ENCODE measurements around the gene ABCB7. TPM values are rescaled to one million over a fixed set of nuclear protein-coding genes. Genes with fewer than 3 reads are reported as not detected.

Gene ABCB7
- total RNA-seq, 5 donors from 2014 or later (not counting 1 experiment from before 2014, with no cell fraction given), result 20.4 to 26.2 (median 24.6) TPM

DNA sequence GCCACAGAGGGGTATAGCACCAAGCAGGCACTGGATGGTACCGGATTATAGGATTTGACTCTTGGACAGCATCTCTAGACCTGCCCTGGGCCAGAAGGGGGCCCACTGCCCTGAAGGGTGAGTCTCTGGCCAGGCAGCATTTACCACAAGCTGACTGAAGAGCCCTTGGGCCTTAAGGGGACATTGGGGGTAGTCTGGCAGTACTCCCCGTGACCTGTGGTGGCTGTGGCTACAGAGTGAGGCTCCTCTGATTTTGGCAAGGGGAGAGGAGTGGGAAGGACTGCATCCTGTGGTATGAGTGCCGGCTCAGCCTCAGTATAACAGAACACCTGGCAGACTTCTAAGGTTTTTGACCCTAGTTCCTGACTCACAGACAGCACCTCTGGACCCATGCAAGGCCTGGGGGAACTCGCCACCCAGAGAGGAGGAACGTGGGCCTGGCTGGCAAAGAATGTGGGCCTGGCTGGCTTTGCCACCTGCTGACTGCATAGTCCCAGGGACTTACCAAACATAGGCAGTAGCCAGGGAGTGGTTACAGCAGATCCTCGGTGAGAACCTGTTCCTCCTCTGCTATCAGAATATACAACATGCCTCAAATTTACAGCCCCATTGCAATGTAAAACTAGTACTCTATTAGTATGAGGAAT lies 48.1 kb downstream of the ABCB7 start:
- Mint-ChIP-seq H3K27me3 (peaks cover 0 to 9% of the 10 kb centered on the region in 2 donors), H3K4me1 (peaks cover 16 to 18% (median 18%) of the 10 kb centered on the region in 3 donors), H3K4me3 (no peak overlapping the region), H3K27ac (no peak overlapping the region), H3K9me3 (no peaks in the 10 kb centered on the region), H3K36me3 (peaks cover 30% of the 10 kb centered on the region)
- ChIA-PET POLR2A (interaction anchor here in 1 of 2 donors (0.7 kb wide), 1 partner anchor 272 kb away, joined by 5 read pairs; no protein-coding TSS in a partner anchor), CTCF (no interaction called here)
- DNase-seq (no peak), ATAC-seq (replicated peaks in 1 of 4) (no peak)
- Histone ChIP-seq H3K27me3 (replicated peaks in 1 of 2; ENCODE audit: control insufficient read depth in 2 of 2, extremely low read depth in 1 of 2, insufficient read depth in 2 of 2, low read length in 1 of 2) (no peaks in the 10 kb centered on the region), H3K9me3 (no peaks in the 10 kb centered on the region), H3K4me3 (ENCODE audit: control insufficient read depth in 1 of 2, extremely low read depth in 1 of 2, low read length in 1 of 2) (no peak overlapping the region), H3K4me1 (ENCODE audit: control insufficient read depth in 1 of 2, extremely low read depth in 1 of 2, insufficient read depth in 2 of 2, low read length in 2 of 2) (no peaks in the 10 kb centered on the region), H3K36me3 (ENCODE audit: control insufficient read depth in 2 of 2, extremely low read depth in 1 of 2, insufficient read depth in 1 of 2, low read length in 1 of 2) (no peaks in the 10 kb centered on the region), H3K27ac (ENCODE audit: low read length) (no peak overlapping the region)
- 100% methylated on average over 2 of the region's 6 CpGs for WGBS (ENCODE audit: insufficient coverage)

DNA sequence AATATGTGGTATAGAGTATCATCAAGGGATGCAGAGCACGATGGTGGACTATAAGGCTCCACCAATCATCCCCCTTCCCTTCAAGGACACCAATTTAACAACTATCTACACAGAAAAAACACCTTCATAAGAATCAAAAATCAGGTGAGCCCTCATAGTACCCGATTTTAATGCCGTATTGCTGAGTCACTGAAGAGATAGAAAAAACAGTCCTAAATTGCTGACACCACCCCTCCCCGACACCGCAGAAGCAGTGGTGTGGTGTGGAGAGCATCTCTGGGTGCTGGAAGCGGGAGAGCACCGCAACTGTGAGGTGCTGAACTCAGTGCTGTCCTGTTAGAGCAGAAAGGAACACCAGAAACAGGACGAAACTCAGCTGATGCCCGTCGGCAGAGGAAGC lies 49.3 kb downstream of the ABCB7 start:
- H3K27ac ChIP-seq (ENCODE audit: low read length), result no peak overlapping the region
- Mint-ChIP-seq H3K9me3 (no peaks in the 10 kb centered on the region), H3K36me3 (peaks cover 31% of the 10 kb centered on the region), H3K4me1 (peaks cover 16 to 21% (median 18%) of the 10 kb centered on the region in 3 donors), H3K4me3 (no peak overlapping the region), H3K27ac (no peak overlapping the region), H3K27me3 (peaks cover 0 to 9% of the 10 kb centered on the region in 2 donors)
- no peaks in the 10 kb centered on the region for H3K27me3 ChIP-seq (replicated peaks in 1 of 2; ENCODE audit: control insufficient read depth in 2 of 2, extremely low read depth in 1 of 2, insufficient read depth in 2 of 2, low read length in 1 of 2)
- H3K4me1 ChIP-seq (ENCODE audit: control insufficient read depth in 1 of 2, extremely low read depth in 1 of 2, insufficient read depth in 2 of 2, low read length in 2 of 2), result no peaks in the 10 kb centered on the region
- no peak overlapping the region for H3K4me3 ChIP-seq (ENCODE audit: control insufficient read depth in 1 of 2, extremely low read depth in 1 of 2, low read length in 1 of 2)
- ChIA-PET CTCF (no interaction called here), POLR2A (no interaction called here)
- DNase-seq, result no peak
- no peaks in the 10 kb centered on the region for H3K36me3 ChIP-seq (ENCODE audit: control insufficient read depth in 2 of 2, extremely low read depth in 1 of 2, insufficient read depth in 1 of 2, low read length in 1 of 2)
- ATAC-seq (replicated peaks in 1 of 4), result no peak
- H3K9me3 ChIP-seq, result no peaks in the 10 kb centered on the region
- 100% methylated on average over 3 of the region's 10 CpGs for WGBS (ENCODE audit: insufficient coverage)

DNA sequence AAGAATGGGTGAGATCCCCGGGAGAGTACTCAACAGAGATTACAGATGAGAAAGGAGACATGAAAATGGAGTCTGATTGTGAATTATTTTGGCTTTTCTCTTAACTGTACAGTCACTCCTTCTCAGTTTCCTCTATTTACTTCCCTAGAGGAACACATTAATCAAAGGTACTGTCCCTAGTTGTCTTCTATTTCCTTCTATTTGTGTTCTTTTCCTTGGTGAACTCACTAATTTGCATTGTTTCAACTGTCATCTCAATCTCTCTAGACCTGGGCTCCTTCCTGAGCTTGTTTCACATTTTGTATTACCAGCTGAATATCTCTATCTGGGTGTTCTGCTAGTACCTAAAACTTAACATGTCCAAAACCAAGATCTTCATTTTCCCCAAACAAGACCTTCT lies 59.8 kb downstream of the ABCB7 start:
- H3K4me3 Mint-ChIP-seq, result no peak overlapping the region
- no CpG with 5 or more reads among the region's 1 CpG for WGBS (ENCODE audit: insufficient coverage)
- DNase-seq, result no peak
- H3K4me3 ChIP-seq (ENCODE audit: control insufficient read depth in 1 of 2, extremely low read depth in 1 of 2, low read length in 1 of 2), result no peak overlapping the region
- H3K4me1 ChIP-seq (ENCODE audit: control insufficient read depth in 1 of 2, extremely low read depth in 1 of 2, insufficient read depth in 2 of 2, low read length in 2 of 2), result no peaks in the 10 kb centered on the region
- no peaks in the 10 kb centered on the region for H3K9me3 Mint-ChIP-seq
- peaks cover 34% of the 10 kb centered on the region for H3K36me3 Mint-ChIP-seq
- POLR2A ChIA-PET, result no interaction called here
- no peak overlapping the region for H3K27ac ChIP-seq (ENCODE audit: low read length)
- H3K27me3 ChIP-seq (replicated peaks in 1 of 2; ENCODE audit: control insufficient read depth in 2 of 2, extremely low read depth in 1 of 2, insufficient read depth in 2 of 2, low read length in 1 of 2), result no peaks in the 10 kb centered on the region
- H3K27ac Mint-ChIP-seq, result no peak overlapping the region
- H3K36me3 ChIP-seq (ENCODE audit: control insufficient read depth in 2 of 2, extremely low read depth in 1 of 2, insufficient read depth in 1 of 2, low read length in 1 of 2), result peaks cover 0 to 6% of the 10 kb centered on the region in 2 donors
- no peaks in the 10 kb centered on the region for H3K27me3 Mint-ChIP-seq
- no peaks in the 10 kb centered on the region for H3K9me3 ChIP-seq
- H3K4me1 Mint-ChIP-seq, result peaks cover 0 to 22% (median 9%) of the 10 kb centered on the region in 3 donors
- no peak for ATAC-seq (replicated peaks in 1 of 4)
- CTCF ChIA-PET, result no interaction called here

DNA sequence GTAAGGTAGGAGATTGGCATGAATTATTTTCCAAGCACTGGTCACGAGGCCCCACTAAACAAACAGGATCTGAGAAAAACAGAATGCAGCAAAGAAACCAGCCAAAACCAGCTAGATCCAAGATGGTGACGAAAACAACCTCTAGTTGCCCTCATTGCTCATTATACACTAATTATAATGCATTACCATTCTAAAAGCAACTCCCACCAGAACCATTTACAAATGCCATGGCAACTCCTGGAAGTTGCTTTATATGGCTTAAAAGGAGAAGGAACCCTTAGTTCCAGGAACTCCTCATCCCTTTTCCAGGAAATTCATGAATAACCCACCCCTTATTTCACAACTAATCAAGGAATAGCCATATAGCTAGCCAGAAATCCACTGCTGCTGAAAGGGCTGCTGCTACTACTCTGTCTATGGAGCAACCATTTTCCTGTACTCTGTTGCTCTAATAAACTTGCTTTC lies 69.3 kb downstream of the ABCB7 start:
- Mint-ChIP-seq H3K27me3 (peaks cover 0 to 15% of the 10 kb centered on the region in 2 donors), H3K4me1 (peaks cover 10 to 34% (median 20%) of the 10 kb centered on the region in 3 donors), H3K4me3 (no peak overlapping the region), H3K36me3 (peaks cover 8% of the 10 kb centered on the region), H3K27ac (no peak overlapping the region), H3K9me3 (no peaks in the 10 kb centered on the region)
- peaks cover 5% of the 10 kb centered on the region for H3K9me3 ChIP-seq
- ChIA-PET POLR2A (no interaction called here), CTCF (no interaction called here)
- ATAC-seq (replicated peaks in 1 of 4), result no peak
- H3K4me1 ChIP-seq (ENCODE audit: control insufficient read depth in 1 of 2, extremely low read depth in 1 of 2, insufficient read depth in 2 of 2, low read length in 2 of 2), result no peaks in the 10 kb centered on the region
- no peaks in the 10 kb centered on the region for H3K27me3 ChIP-seq (replicated peaks in 1 of 2; ENCODE audit: control insufficient read depth in 2 of 2, extremely low read depth in 1 of 2, insufficient read depth in 2 of 2, low read length in 1 of 2)
- WGBS (ENCODE audit: insufficient coverage), result no CpG with 5 or more reads among the region's 2 CpGs
- DNase-seq, result no peak
- no peak overlapping the region for H3K4me3 ChIP-seq (ENCODE audit: control insufficient read depth in 1 of 2, extremely low read depth in 1 of 2, low read length in 1 of 2)
- no peak overlapping the region for H3K27ac ChIP-seq (ENCODE audit: low read length)
- H3K36me3 ChIP-seq (ENCODE audit: control insufficient read depth in 2 of 2, extremely low read depth in 1 of 2, insufficient read depth in 1 of 2, low read length in 1 of 2), result no peaks in the 10 kb centered on the region

DNA sequence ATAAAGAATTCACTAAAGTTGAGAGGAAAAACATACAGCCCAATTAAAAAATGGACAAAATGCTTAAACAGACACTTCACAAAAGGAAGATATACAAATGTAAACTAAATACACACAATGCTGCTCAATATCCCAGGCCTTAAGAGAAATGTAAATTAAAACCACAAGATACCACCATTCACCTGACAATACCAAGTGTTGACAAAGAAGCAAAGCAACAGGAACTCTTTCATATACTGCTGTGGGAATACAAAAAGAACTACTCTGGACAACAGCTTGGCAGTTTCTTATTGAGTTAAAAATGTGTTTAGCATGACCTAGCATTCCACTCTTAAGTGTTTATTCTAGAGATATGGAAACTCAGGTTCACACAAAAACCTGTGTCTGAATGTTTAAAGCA lies 71.3 kb downstream of the ABCB7 start:
- Mint-ChIP-seq H3K4me1 (peaks cover 7 to 24% (median 15%) of the 10 kb centered on the region in 3 donors), H3K4me3 (no peak overlapping the region), H3K9me3 (no peaks in the 10 kb centered on the region), H3K36me3 (peaks cover 5% of the 10 kb centered on the region), H3K27ac (no peak overlapping the region), H3K27me3 (peaks cover 0 to 19% of the 10 kb centered on the region in 2 donors)
- Histone ChIP-seq H3K36me3 (ENCODE audit: control insufficient read depth in 2 of 2, extremely low read depth in 1 of 2, insufficient read depth in 1 of 2, low read length in 1 of 2) (no peaks in the 10 kb centered on the region), H3K27ac (ENCODE audit: low read length) (no peak overlapping the region), H3K9me3 (peaks cover 5% of the 10 kb centered on the region), H3K4me3 (ENCODE audit: control insufficient read depth in 1 of 2, extremely low read depth in 1 of 2, low read length in 1 of 2) (no peak overlapping the region), H3K27me3 (replicated peaks in 1 of 2; ENCODE audit: control insufficient read depth in 2 of 2, extremely low read depth in 1 of 2, insufficient read depth in 2 of 2, low read length in 1 of 2) (no peaks in the 10 kb centered on the region), H3K4me1 (ENCODE audit: control insufficient read depth in 1 of 2, extremely low read depth in 1 of 2, insufficient read depth in 2 of 2, low read length in 2 of 2) (no peaks in the 10 kb centered on the region)
- ChIA-PET CTCF (no interaction called here), POLR2A (no interaction called here)
- no peak for ATAC-seq (replicated peaks in 1 of 4)
- no peak for DNase-seq

DNA sequence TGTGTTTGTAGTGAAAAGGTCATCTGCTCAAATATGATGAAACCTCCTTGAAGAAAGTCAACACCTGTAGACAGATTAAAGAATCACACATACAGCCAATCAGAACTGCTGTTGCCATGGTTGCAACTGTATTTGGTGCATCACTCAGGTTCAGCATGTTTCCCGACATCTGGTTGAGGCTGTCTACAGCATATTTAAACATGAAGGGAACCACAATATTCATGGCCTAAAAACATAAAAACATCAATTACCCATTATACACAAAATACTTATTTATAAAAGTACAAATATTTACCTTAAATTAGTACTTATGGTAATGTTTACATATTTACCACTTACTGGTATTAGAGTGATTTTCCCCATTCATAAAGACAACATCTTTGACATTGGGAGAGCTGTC lies 79.7 kb downstream of the ABCB7 start:
- ATAC-seq (replicated peaks in 1 of 4) (no peak), DNase-seq (no peak)
- Mint-ChIP-seq H3K4me3 (no peak overlapping the region), H3K27me3 (peaks cover 0 to 8% of the 10 kb centered on the region in 2 donors), H3K36me3 (peaks cover 26% of the 10 kb centered on the region), H3K27ac (no peak overlapping the region), H3K9me3 (no peaks in the 10 kb centered on the region), H3K4me1 (no peaks in the 10 kb centered on the region)
- no CpG with 5 or more reads among the region's 1 CpG for WGBS (ENCODE audit: insufficient coverage)
- POLR2A ChIA-PET, result no interaction called here
- Histone ChIP-seq H3K9me3 (no peaks in the 10 kb centered on the region), H3K36me3 (ENCODE audit: control insufficient read depth in 2 of 2, extremely low read depth in 1 of 2, insufficient read depth in 1 of 2, low read length in 1 of 2) (peaks cover 0 to 3% of the 10 kb centered on the region in 2 donors), H3K27ac (ENCODE audit: low read length) (no peak overlapping the region), H3K4me1 (ENCODE audit: control insufficient read depth in 1 of 2, extremely low read depth in 1 of 2, insufficient read depth in 2 of 2, low read length in 2 of 2) (no peaks in the 10 kb centered on the region), H3K27me3 (replicated peaks in 1 of 2; ENCODE audit: control insufficient read depth in 2 of 2, extremely low read depth in 1 of 2, insufficient read depth in 2 of 2, low read length in 1 of 2) (no peaks in the 10 kb centered on the region), H3K4me3 (ENCODE audit: control insufficient read depth in 1 of 2, extremely low read depth in 1 of 2, low read length in 1 of 2) (no peak overlapping the region)
- CTCF ChIA-PET, result no interaction called here

- no peak overlapping the region for H3K27ac ChIP-seq (ENCODE audit: low read length)
- no peak overlapping the region for H3K4me3 ChIP-seq (ENCODE audit: control insufficient read depth in 1 of 2, extremely low read depth in 1 of 2, low read length in 1 of 2)
- Mint-ChIP-seq H3K27me3 (peaks cover 0 to 3% of the 10 kb centered on the region in 2 donors), H3K9me3 (no peaks in the 10 kb centered on the region), H3K4me3 (no peak overlapping the region), H3K36me3 (peaks cover 30% of the 10 kb centered on the region), H3K4me1 (no peaks in the 10 kb centered on the region), H3K27ac (no peak overlapping the region)
- no peaks in the 10 kb centered on the region for H3K4me1 ChIP-seq (ENCODE audit: control insufficient read depth in 1 of 2, extremely low read depth in 1 of 2, insufficient read depth in 2 of 2, low read length in 2 of 2)
- DNase-seq, result no peak
- no peaks in the 10 kb centered on the region for H3K27me3 ChIP-seq (replicated peaks in 1 of 2; ENCODE audit: control insufficient read depth in 2 of 2, extremely low read depth in 1 of 2, insufficient read depth in 2 of 2, low read length in 1 of 2)
- peaks cover 0 to 3% of the 10 kb centered on the region in 2 donors for H3K36me3 ChIP-seq (ENCODE audit: control insufficient read depth in 2 of 2, extremely low read depth in 1 of 2, insufficient read depth in 1 of 2, low read length in 1 of 2)
- no CpG with 5 or more reads among the region's 1 CpG for WGBS (ENCODE audit: insufficient coverage)
- ChIA-PET CTCF (no interaction called here), POLR2A (no interaction called here)
- no peak for ATAC-seq (replicated peaks in 1 of 4)
- H3K9me3 ChIP-seq, result no peaks in the 10 kb centered on the region
Observed at GRCh38 chrX:75074475-75074874, 81.6 kb downstream of the ABCB7 start.
